ENCODE results near the gene GOLM1.

The GOLM1 gene

GRCh38 chr9:86061972-86062739, 37.2 kb downstream of the GOLM1 start (continued):
- TF ChIP-seq ZNF600 (tag by site-specific recombination; IDR thresholded peaks at IDR 0.05) (no peak), ZNF571 (tag by site-specific recombination; IDR thresholded peaks at IDR 0.05) (no peak), ZNF223 (tag by site-specific recombination; IDR thresholded peaks at IDR 0.05) (0 out of 2 replicates have a peak, but pooled peaks have one; percentile 13), ZNF518A (tag by site-specific recombination; conservative IDR thresholded peaks at IDR 0.05; ENCODE audit: low read depth) (no peak), MZF1 (tag by site-specific recombination; IDR thresholded peaks at IDR 0.05; ENCODE audit: borderline replicate concordance) (no peak), ATF2 (tag by site-specific recombination; IDR thresholded peaks at IDR 0.05; ENCODE audit: low read depth) (no peak), ZNF391 (tag by site-specific recombination; IDR thresholded peaks at IDR 0.05; ENCODE audit: borderline replicate concordance, low read depth) (no peak), ZBTB21 (tag by site-specific recombination; IDR thresholded peaks at IDR 0.05) (no peak), BCL11A (tag by site-specific recombination; IDR thresholded peaks at IDR 0.05; ENCODE audit: low read depth) (no peak), ZNF366 (tag by site-specific recombination; conservative IDR thresholded peaks at IDR 0.05) (peak; percentile 97), ZXDB (tag by site-specific recombination; IDR thresholded peaks at IDR 0.05) (no peak), ZNF621 (tag by site-specific recombination; IDR thresholded peaks at IDR 0.05) (no peak), ZNF169 (tag by site-specific recombination; IDR thresholded peaks at IDR 0.05) (no peak), ZNF596 (tag by site-specific recombination; IDR thresholded peaks at IDR 0.05) (no peak), ZNF114 (tag by site-specific recombination; IDR thresholded peaks at IDR 0.05) (no peak)
- TF ChIP-seq, protein P1, sequence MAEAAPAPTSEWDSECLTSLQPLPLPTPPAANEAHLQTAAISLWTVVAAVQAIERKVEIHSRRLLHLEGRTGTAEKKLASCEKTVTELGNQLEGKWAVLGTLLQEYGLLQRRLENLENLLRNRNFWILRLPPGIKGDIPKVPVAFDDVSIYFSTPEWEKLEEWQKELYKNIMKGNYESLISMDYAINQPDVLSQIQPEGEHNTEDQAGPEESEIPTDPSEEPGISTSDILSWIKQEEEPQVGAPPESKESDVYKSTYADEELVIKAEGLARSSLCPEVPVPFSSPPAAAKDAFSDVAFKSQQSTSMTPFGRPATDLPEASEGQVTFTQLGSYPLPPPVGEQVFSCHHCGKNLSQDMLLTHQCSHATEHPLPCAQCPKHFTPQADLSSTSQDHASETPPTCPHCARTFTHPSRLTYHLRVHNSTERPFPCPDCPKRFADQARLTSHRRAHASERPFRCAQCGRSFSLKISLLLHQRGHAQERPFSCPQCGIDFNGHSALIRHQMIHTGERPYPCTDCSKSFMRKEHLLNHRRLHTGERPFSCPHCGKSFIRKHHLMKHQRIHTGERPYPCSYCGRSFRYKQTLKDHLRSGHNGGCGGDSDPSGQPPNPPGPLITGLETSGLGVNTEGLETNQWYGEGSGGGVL (tag by site-specific recombination; IDR thresholded peaks at IDR 0.05) = peak; percentile 62
- TF ChIP-seq, protein P2, sequence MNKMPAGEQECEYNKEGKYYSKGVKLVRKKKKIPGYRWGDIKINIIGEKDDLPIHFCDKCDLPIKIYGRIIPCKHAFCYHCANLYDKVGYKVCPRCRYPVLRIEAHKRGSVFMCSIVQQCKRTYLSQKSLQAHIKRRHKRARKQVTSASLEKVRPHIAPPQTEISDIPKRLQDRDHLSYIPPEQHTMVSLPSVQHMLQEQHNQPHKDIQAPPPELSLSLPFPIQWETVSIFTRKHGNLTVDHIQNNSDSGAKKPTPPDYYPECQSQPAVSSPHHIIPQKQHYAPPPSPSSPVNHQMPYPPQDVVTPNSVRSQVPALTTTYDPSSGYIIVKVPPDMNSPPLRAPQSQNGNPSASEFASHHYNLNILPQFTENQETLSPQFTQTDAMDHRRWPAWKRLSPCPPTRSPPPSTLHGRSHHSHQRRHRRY (tag by site-specific recombination; IDR thresholded peaks at IDR 0.05) = no peak

Data from HEK293 (cell line).